GM19193 (cell line): ENCODE data around the gene MRPL33.
A peak's percentile ranks its signal among the peaks of the same experiment; 100 is the strongest.

Experiments used
- POLR2A ChIP-seq: IDR thresholded peaks from 4 replicates; pipeline ENCODE4 v1.6.1; 2011; ENCODE audit not compliant: insufficient read depth, insufficient read length; ENCODE audit errors: extremely low read depth

The MRPL33 gene

DNA sequence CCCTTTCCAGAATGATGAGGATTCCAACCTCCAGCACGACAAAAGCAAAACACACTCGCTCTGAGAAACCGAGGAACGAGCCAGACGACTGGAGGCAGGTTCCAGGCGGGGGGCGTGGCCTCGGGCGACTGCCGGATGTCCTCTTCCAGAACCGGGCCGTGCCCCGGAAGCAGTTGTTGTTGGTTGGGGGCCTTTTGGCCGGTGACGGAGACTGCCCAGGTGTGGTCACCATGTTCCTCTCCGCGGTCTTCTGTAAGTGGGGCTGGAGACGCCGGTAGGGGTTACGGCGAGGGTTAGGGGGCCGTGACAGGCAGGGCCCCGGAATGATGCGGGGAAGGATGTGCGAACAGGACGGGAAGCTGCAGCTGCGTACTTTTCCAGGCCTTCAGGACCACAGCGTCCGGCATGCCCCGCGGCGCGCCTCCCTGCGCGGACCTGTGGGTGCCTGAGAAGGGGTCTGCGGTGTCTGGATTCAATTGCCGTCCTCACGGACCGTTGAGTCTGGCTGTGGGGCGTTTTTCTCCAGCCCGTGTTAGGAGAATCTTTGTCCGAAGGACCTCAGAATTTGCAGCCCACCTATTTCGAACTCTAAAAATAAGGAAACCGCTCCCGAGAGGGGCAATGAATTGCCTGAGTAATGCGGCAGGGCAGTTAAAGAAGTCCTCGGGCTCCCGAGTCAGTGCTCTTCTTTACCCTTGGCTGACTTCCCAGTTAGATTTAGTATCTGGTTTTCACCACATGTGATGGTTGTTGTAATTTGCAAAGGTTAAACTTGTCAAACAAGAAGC lies at the start of gene MRPL33:
Gene MRPL33 (plus strand): TSS at position 172 of the 788 bp plus-strand sequence. CDS start 59 bp downstream, at position 231.
- peak; percentile 89 for TF ChIP-seq POLR2A

DNA sequence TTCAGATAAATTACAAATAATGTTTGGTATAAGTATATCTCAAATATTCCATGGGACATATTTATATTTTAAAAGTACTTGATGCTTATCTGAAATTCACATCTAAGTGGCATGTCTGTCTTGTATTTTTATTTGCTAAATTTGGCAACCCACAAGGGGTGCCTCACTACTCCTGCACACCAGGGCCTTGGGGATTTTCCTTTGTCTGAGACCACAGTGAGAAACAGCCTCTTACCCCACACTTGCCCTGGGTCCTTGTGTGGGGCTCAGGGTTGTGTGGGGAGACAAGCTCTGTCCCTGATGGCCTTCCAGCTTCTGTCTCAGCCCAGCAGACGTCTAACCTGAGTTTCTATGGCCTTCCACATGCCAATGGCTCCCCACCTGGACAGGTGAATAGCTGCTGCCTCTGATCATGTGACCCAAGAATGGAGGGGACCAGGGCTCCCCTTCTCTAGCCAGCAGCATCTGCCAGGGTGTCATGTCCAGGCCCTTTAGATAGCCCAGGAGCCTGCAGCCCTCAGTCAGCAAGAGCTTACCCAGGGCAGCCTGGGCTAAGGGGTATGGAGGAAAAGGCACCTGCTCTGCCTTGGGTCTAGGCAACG lies 49.5 kb upstream of the MRPL33 start:
- no peak for TF ChIP-seq POLR2A

DNA sequence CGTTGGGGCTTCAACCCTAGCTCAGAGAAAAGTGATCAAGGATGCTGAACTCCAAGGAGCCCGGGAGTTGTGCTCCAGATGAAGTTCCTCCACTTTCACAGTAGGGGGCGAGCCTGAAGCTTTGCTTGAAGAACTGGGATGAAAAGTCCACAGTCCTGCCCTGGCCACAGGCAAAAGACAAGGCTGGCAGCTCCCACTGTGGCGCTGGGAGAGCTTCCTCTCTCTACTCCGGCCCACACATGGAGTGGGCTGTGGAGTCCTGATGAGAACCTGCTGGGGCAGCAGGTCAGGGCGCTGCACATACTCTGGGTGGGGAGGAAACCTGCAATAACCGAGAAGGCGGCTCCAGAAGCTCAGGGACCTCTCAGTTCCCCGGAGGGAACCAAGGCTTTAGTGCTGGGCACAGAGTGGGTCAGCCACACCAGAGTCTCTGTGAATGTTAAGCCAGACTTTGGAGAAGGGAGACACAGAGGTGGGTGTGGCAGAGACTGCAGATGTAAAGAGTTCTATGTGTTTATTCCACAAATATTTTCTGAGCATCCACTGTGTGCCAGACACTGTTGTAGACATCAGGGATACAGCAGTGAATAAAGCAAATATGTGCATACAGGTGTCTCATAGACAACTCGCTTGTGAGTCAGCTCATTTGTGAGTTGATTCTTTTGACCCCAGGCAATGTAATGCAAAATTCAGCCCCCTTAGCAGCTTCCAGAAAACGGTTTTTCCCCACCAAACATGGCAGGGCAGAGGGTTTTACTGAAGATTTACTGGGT lies 48.0 kb upstream of the MRPL33 start:
- TF ChIP-seq POLR2A: no peak

DNA sequence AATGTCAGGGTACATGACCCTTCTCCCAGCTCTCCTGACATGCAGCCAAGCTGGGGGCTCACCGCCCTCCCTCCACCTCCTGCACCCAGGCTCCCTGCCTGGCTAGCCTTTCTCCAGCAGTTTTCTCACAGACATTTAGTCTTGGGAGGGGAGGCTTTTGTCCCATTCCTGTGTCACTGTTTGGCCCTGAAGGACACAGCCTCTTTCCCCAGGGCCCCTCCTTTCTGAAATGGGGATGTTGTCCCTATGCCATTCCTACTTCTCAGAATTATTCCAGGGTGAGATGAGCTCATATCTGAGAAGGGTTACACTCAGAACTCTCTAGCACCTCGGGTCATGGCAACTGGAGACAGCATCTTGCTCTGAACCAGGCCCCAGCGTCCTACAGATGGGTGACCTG lies 47.3 kb upstream of the MRPL33 start:
- no peak for TF ChIP-seq POLR2A

DNA sequence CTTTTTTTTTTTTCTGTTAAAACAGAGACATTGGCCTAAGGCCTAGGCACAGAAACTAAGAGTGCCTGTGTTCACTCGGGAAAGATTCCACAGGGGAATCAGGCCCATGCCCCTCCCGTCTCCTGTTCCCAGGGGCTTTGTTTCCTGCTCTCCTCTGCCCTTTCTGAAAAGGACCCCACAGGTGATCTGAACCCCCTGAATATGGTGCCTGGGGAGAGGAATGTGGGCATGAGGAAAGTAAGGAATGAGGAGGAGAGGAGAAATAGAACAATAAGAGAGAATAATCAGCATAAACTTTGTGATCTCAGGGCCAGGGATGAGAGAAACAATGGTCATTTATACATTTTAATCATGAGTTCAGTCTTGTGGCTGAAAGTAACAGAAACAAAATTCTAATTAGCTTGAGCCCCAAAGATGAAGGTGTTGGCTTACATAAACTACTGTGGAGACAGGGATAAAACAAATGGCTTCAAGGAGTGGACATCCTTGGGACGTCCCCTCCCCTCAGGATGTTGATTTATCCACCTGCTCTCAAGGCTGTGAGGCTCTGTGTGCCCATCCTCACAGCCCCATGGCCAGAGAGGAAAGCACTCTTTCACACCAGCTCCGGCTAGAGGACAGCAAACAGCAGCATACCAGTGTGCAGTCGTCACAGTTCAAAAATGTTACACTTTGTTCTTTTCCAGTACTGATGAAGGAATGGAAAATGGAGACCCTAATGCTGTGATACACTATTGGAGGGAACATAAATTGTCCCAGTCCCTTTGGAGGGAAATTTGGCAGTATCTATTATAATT lies 46.4 kb upstream of the MRPL33 start:
- TF ChIP-seq POLR2A: no peak

DNA sequence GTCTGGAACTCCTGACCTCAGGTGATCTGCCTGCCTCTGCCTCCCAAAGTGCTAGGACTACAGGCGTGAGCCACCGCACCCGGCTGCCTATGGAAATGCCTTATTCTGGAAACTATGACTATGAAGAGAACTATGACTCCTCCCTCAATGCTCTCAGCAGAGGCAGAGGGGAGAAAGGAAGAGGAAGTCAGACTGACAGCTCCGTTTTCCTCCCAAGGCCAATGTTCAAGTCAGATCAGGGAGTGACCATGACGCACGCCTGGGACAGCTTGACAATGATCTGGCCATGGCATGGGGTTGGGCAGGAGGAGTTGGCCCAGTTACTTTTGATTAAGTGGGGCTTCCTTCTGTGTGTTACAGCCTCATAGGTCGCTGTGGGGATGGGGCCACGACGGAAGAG lies 44.3 kb upstream of the MRPL33 start:
- TF ChIP-seq POLR2A: no peak

DNA sequence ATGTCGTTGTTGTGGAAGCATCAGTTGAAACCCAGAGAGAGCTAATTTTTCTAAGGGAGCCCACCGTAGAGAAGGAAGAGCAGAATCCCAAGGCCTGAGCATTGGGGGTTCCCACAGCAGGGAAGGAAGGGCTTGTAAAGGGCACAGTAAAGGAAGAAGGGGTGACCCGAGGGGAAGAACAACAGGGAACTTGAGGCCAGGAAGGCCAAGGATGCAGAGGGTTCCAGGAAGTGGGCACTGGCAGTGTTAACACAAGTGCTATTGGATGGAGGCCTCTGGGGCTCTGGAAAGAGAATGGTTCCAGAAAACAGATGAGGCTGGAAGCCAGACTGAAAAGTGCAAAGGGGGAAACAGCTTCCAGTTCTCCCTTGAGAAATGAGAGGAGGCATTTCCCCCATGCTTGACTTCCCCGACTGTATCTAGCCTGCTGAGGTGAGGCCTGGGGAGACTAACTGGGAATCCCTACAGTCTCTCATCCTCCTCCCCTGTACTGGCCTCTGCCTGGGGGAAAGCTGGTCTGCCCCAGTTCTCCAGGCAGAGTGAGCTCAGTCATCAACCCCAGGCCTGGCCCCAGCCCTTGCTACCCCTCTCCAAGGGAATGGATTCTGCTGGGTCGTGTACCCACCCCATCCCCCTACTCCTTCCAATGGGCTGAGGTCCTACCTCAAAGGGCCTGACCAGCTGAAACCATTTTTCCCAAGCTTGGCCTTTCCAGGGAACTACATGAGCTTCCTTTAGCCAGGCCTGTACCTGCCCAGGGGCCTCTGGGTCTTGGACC lies 43.2 kb upstream of the MRPL33 start:
- TF ChIP-seq POLR2A: no peak

DNA sequence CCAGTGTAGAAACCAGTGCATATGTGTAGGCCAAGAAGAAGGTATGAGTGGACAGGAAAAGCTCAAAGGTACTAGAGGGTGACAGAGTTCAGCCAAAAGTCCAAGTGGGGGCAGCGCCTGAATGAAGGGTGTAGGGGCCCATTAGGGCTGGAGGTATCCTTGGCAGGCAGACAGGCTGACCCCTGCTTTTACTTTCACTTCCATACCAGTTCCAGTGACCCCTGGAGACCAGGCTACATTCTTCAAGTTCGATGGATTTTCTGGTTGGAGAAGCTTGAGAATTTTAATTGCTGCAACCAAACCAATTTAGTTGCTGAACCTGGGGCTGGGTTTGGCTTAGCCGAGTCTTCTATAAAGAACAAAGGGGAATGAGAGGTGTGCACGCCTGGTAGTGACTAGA lies 42.3 kb upstream of the MRPL33 start:
- no peak for TF ChIP-seq POLR2A

DNA sequence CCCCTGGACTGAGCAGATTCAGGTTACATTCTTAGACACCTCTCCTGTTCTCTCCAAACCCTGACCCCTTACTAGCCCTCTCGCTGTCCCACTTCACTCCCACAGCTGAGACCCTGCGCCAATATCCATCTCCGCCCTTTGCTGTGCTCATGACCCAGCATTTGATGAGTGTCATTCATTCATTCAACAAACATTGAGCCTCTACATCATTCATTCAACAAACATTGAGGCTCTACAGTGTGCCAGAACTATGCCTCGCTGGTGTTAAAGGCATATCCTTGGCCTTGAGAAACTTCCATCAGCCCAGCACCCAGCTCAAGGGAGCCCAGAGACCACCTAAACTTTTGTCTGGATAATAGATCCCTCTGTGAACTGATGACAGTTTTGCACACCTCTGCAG lies 41.9 kb upstream of the MRPL33 start:
- no peak for TF ChIP-seq POLR2A

DNA sequence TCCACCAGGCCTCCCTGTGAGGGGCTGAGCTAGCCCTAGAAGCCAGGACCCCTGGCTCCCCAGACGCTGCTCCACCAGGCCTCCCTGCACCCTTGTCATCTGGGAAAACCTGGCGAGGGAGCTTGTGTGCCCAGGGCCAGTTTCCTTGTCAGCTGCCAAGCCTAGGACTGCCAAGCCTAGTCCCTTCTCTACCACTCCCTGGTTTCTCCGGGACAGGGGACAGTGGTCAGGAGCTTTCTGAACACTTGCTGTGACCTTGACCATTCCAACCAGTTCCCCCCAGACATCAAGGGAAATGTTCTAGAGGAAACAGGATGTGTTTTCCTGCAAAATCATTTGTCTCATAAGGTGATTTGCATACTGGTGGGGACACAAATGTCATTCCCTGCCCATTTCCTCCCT lies 41.3 kb upstream of the MRPL33 start:
- no peak for TF ChIP-seq POLR2A

DNA sequence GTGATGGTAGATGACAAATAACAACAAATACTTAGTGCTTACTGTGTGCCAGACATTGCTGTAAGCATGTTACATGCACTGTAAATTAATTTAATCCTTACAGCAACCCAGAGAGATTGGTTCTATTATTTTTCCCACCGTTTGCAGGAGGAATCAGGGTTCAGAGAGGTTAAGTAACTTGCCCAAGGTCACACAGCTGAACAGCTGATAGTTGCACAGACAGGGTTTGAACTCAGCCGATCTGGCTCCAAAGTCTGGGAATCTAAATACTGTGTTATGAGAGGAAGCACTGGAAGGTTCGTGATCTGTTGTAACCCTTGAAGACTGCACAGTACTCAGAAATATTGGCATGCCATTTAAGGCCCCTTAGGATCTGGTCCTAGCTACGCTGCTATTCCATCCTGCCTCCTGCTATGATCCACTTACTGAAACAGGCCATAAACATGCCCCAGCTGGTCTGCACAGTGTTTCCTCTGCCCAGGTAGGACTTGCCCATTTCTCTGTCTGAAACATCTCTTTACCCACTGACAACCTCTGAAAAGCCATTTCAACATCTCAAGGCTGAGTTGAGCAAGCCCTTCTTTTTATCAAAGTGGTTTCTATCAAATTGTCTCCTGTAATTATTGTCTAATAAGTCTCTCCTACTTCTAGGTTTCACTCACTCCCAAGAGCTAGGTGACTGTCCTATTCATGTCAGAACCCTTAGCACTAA lies 40.4 kb upstream of the MRPL33 start:
- no peak for TF ChIP-seq POLR2A

DNA sequence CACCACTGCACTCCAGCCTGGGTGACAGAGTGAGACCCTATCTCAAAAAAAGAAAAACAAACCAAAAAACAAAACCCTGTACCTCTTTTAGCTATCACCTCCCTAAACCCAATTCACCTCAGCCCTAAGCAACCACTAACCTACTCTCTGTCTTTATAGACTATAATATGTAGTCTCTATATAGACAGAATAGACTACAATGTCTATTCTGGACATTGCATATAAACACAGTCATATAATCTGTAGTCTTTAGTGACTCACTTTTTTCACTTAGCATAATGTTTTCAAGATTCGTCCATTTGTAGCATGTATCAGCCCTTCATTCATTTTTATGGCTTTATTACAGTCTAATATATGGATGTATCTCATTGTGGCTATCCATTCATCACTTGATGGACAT lies 37.2 kb upstream of the MRPL33 start:
- no peak for TF ChIP-seq POLR2A

DNA sequence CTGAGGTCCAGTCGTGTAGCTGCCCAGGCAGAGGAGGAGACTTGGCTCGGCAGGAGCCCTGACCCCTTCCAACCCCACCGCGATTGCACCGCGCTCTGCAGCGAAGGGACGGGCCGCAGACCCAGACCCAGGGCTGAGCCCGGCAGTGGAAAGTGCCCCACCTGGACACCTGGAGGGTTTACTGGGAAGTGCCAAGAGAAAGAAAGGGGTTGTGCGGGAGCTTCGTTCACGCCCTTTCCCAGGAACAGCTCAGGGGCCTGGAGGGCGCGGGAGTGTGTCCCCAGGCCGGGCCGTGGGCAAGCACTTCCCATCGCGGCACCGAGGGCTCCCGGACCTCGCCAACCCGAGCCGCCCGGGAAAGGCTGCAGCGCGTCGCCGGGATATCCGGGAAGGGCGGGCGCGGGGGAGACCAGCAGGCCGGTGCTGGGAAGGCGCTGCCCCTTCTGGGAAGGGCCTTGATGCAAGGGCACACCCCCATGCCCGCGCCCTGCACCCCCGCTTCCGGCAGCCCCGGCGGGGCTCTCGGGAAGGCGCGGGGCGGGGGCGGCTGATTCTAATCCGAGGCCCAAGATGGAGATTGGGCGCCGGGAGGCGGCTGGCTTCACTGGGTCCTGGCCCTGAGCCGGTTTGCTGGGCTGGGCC lies 36.1 kb upstream of the MRPL33 start:
- TF ChIP-seq POLR2A: no peak
